ENCODE measurements around the gene AQP12B. TPM values are rescaled to one million over a fixed set of nuclear protein-coding genes. Genes with fewer than 3 reads are reported as not detected.

AQP12B gene
- total RNA-seq, 2 donors from 2014 or later = not detected

GRCh38 chr2:240644859-240645301 is 37.8 kb downstream of the AQP12B start:
- Mint-ChIP-seq H3K9me3 (no peaks in the 10 kb centered on the region), H3K27ac (no peak overlapping the region)
- no peak for ATAC-seq (replicated peaks)

GRCh38 chr2:240644171-240644651 is 38.5 kb downstream of the AQP12B start:
- H3K27ac Mint-ChIP-seq = no peak overlapping the region

More at GRCh38 chr2:240644859-240645301, 37.8 kb downstream of the AQP12B start:
- Mint-ChIP-seq H3K36me3 (ENCODE audit: low read depth) (no peaks in the 10 kb centered on the region), H3K27me3 (peaks cover 13% of the 10 kb centered on the region), H3K4me3 (no peak overlapping the region), H3K4me1 (no peaks in the 10 kb centered on the region)

GRCh38 chr2:240643811-240644150 is 38.9 kb downstream of the AQP12B start:
- Mint-ChIP-seq H3K4me3 (no peak overlapping the region), H3K27me3 (peaks cover 7% of the 10 kb centered on the region), H3K36me3 (ENCODE audit: low read depth) (no peaks in the 10 kb centered on the region), H3K27ac (no peak overlapping the region), H3K4me1 (no peaks in the 10 kb centered on the region), H3K9me3 (no peaks in the 10 kb centered on the region)
- ATAC-seq (replicated peaks) = no peak

More at GRCh38 chr2:240644171-240644651, 38.5 kb downstream of the AQP12B start:
- no peak overlapping the region for H3K4me3 Mint-ChIP-seq
- no peak for ATAC-seq (replicated peaks)
- no peaks in the 10 kb centered on the region for H3K4me1 Mint-ChIP-seq
- H3K36me3 Mint-ChIP-seq (ENCODE audit: low read depth) = no peaks in the 10 kb centered on the region
- no peaks in the 10 kb centered on the region for H3K9me3 Mint-ChIP-seq
- H3K27me3 Mint-ChIP-seq = peaks cover 9% of the 10 kb centered on the region

- Mint-ChIP-seq H3K27ac (no peak overlapping the region), H3K4me1 (no peaks in the 10 kb centered on the region), H3K9me3 (no peaks in the 10 kb centered on the region), H3K36me3 (ENCODE audit: low read depth) (no peaks in the 10 kb centered on the region), H3K27me3 (peaks cover 7% of the 10 kb centered on the region), H3K4me3 (no peak overlapping the region)
- ATAC-seq (replicated peaks) = no peak
These were observed 39.4 kb downstream of the AQP12B start for GRCh38 chr2:240643093-240643810.

GRCh38 chr2:240642806-240643092 is 39.9 kb downstream of the AQP12B start:
- Mint-ChIP-seq H3K4me3 (no peak overlapping the region), H3K36me3 (ENCODE audit: low read depth) (no peaks in the 10 kb centered on the region), H3K4me1 (no peaks in the 10 kb centered on the region), H3K27me3 (peaks cover 5% of the 10 kb centered on the region), H3K27ac (no peak overlapping the region), H3K9me3 (no peaks in the 10 kb centered on the region)
- ATAC-seq (replicated peaks) = no peak

- Mint-ChIP-seq H3K27me3 (no peaks in the 10 kb centered on the region), H3K36me3 (ENCODE audit: low read depth) (no peaks in the 10 kb centered on the region), H3K4me1 (no peaks in the 10 kb centered on the region), H3K4me3 (no peak overlapping the region), H3K27ac (no peak overlapping the region), H3K9me3 (no peaks in the 10 kb centered on the region)
- no peak for ATAC-seq (replicated peaks)
These were observed 40.5 kb downstream of the AQP12B start for GRCh38 chr2:240642061-240642805.

GRCh38 chr2:240640939-240641338 is 41.7 kb downstream of the AQP12B start:
- H3K36me3 Mint-ChIP-seq (ENCODE audit: low read depth) = no peaks in the 10 kb centered on the region
- H3K27ac Mint-ChIP-seq = no peak overlapping the region
- no peaks in the 10 kb centered on the region for H3K4me1 Mint-ChIP-seq
- no peak overlapping the region for H3K4me3 Mint-ChIP-seq
- ATAC-seq (replicated peaks) = no peak
- H3K27me3 Mint-ChIP-seq = no peaks in the 10 kb centered on the region
- no peaks in the 10 kb centered on the region for H3K9me3 Mint-ChIP-seq

- Mint-ChIP-seq H3K27me3 (no peaks in the 10 kb centered on the region), H3K4me3 (no peak overlapping the region), H3K27ac (no peak overlapping the region), H3K9me3 (no peaks in the 10 kb centered on the region), H3K36me3 (ENCODE audit: low read depth) (no peaks in the 10 kb centered on the region), H3K4me1 (no peaks in the 10 kb centered on the region)
- ATAC-seq (replicated peaks) = no peak
These were observed 43.1 kb downstream of the AQP12B start for GRCh38 chr2:240639566-240639965.

- Mint-ChIP-seq H3K36me3 (ENCODE audit: low read depth) (no peaks in the 10 kb centered on the region), H3K27me3 (no peaks in the 10 kb centered on the region), H3K4me3 (no peak overlapping the region), H3K9me3 (no peaks in the 10 kb centered on the region), H3K27ac (no peak overlapping the region), H3K4me1 (no peaks in the 10 kb centered on the region)
- ATAC-seq (replicated peaks) = no peak
These were observed 44.0 kb downstream of the AQP12B start for GRCh38 chr2:240638512-240639160.

- no peaks in the 10 kb centered on the region for H3K4me1 Mint-ChIP-seq
- no peaks in the 10 kb centered on the region for H3K27me3 Mint-ChIP-seq
- peaks cover 5% of the 10 kb centered on the region for H3K9me3 Mint-ChIP-seq
- no peak overlapping the region for H3K27ac Mint-ChIP-seq
- no peak for ATAC-seq (replicated peaks)
- H3K4me3 Mint-ChIP-seq = no peak overlapping the region
- no peaks in the 10 kb centered on the region for H3K36me3 Mint-ChIP-seq (ENCODE audit: low read depth)
These were observed 44.8 kb downstream of the AQP12B start for GRCh38 chr2:240637901-240638345.

- Mint-ChIP-seq H3K9me3 (peaks cover 5% of the 10 kb centered on the region), H3K4me3 (no peak overlapping the region), H3K4me1 (no peaks in the 10 kb centered on the region), H3K27me3 (no peaks in the 10 kb centered on the region), H3K36me3 (ENCODE audit: low read depth) (no peaks in the 10 kb centered on the region), H3K27ac (no peak overlapping the region)
- no peak for ATAC-seq (replicated peaks)
These were observed 45.4 kb downstream of the AQP12B start for GRCh38 chr2:240637116-240637900.

GRCh38 chr2:240636563-240637115 is 46.0 kb downstream of the AQP12B start:
- H3K36me3 Mint-ChIP-seq (ENCODE audit: low read depth) = no peaks in the 10 kb centered on the region
- no peak overlapping the region for H3K27ac Mint-ChIP-seq
- H3K27me3 Mint-ChIP-seq = no peaks in the 10 kb centered on the region
- H3K9me3 Mint-ChIP-seq = peaks cover 5% of the 10 kb centered on the region
- ATAC-seq (replicated peaks) = no peak
- H3K4me3 Mint-ChIP-seq = no peak overlapping the region
- no peaks in the 10 kb centered on the region for H3K4me1 Mint-ChIP-seq

GRCh38 chr2:240635998-240636547 is 46.6 kb downstream of the AQP12B start:
- H3K27ac Mint-ChIP-seq = no peak overlapping the region
- peaks cover 5% of the 10 kb centered on the region for H3K9me3 Mint-ChIP-seq
- H3K4me1 Mint-ChIP-seq = no peaks in the 10 kb centered on the region
- no peaks in the 10 kb centered on the region for H3K36me3 Mint-ChIP-seq (ENCODE audit: low read depth)
- no peak for ATAC-seq (replicated peaks)
- H3K27me3 Mint-ChIP-seq = no peaks in the 10 kb centered on the region
- H3K4me3 Mint-ChIP-seq = no peak overlapping the region
